Left ventricle myocardium inferior (tissue), 1 donor: ENCODE data around the gene BLVRB. TPM values are rescaled to one million over a fixed set of nuclear protein-coding genes. Genes with fewer than 3 reads are reported as not detected.

ENCODE experiments used
- DNase-seq: peaks from one replicate; pipeline ENCODE4 v3.0.0-alpha.2; 2020
- H3K27ac ChIP-seq: fragments of 200-600 bp; replicated peaks from 2 replicates; pipeline ENCODE4 v1.8.0; 2021
- H3K27me3 ChIP-seq: fragments of 200-600 bp; 2 replicates; pipeline ENCODE4 v1.8.0; 2021; ENCODE audit warnings: low read depth
- H3K36me3 ChIP-seq: fragments of 200-600 bp; 2 replicates; pipeline ENCODE4 v1.8.0; 2021
- H3K4me1 ChIP-seq: fragments of 200-600 bp; 2 replicates; pipeline ENCODE4 v1.8.0; 2021
- H3K4me3 ChIP-seq: fragments of 200-600 bp; 2 replicates; pipeline ENCODE4 v1.8.0; 2021; ENCODE audit warnings: mild to moderate bottlenecking, moderate library complexity
- H3K9me3 ChIP-seq: fragments of 200-600 bp; replicated peaks from 2 replicates; pipeline ENCODE4 v1.8.0; 2021
- CTCF ChIP-seq: fragments of 200-600 bp; IDR thresholded peaks from 2 replicates; pipeline ENCODE4 v1.8.0; 2021; ENCODE audit warnings: antibody characterized with exemption, mild to moderate bottlenecking, borderline replicate concordance
- intact Hi-C: fragments of 100-400 bp; cut with micrococcal nuclease; formaldehyde crosslinking; loops from one replicate; pipeline ENCODE4 v1.11.0; 2022
- total RNA-seq: library from RNA; stranded (reverse); fragmentation: NEBNext Ultra II Directional; extraction: Animal tissue kit (Norgen Biotek cat#: 25700); gene quantifications from one replicate; pipeline ENCODE4 v1.2.1, GENCODE V29; 2021
- donor health status: DM: no; HTN: yes; CAD: no; lungs with severe emphysema.

Gene BLVRB
- total RNA-seq, 1 donor from 2014 or later: 91.3 TPM

GRCh38 chr19:40421993-40422747, 43.4 kb downstream of the BLVRB start:
- Histone ChIP-seq H3K27ac (peak overlapping the region; percentile 99), H3K27me3 (no peaks in the 10 kb centered on the region), H3K9me3 (no peaks in the 10 kb centered on the region), H3K4me3 (peak overlapping the region; percentile 72), H3K4me1 (peaks cover 72% of the 10 kb centered on the region), H3K36me3 (peaks cover 13% of the 10 kb centered on the region)
- DNase-seq: no peak
- TF ChIP-seq CTCF: no peak
- intact Hi-C loops: no loop called here

- Histone ChIP-seq H3K9me3 (no peaks in the 10 kb centered on the region), H3K27me3 (no peaks in the 10 kb centered on the region), H3K27ac (peak overlapping the region; percentile 99), H3K36me3 (peaks cover 13% of the 10 kb centered on the region), H3K4me1 (peaks cover 74% of the 10 kb centered on the region), H3K4me3 (peak overlapping the region; percentile 72)
- intact Hi-C loops: no loop called here
- DNase-seq: peak; percentile 95
- peak; percentile 91 for TF ChIP-seq CTCF
These were observed 44.5 kb downstream of the BLVRB start for GRCh38 chr19:40420766-40421765.

GRCh38 chr19:40420451-40420765, 45.1 kb downstream of the BLVRB start:
- Histone ChIP-seq H3K9me3 (no peaks in the 10 kb centered on the region), H3K36me3 (peaks cover 13% of the 10 kb centered on the region), H3K4me1 (peaks cover 77% of the 10 kb centered on the region), H3K27me3 (no peaks in the 10 kb centered on the region), H3K4me3 (peak overlapping the region; percentile 72), H3K27ac (peak overlapping the region; percentile 99)
- intact Hi-C loops: no loop called here
- TF ChIP-seq CTCF: no peak
- DNase-seq: no peak

GRCh38 chr19:40419780-40420179, 45.8 kb downstream of the BLVRB start:
- Histone ChIP-seq H3K4me1 (peaks cover 77% of the 10 kb centered on the region), H3K27ac (peak overlapping the region; percentile 99), H3K9me3 (no peaks in the 10 kb centered on the region), H3K4me3 (no peak overlapping the region), H3K27me3 (no peaks in the 10 kb centered on the region), H3K36me3 (peaks cover 13% of the 10 kb centered on the region)
- DNase-seq: no peak
- no peak for TF ChIP-seq CTCF
- intact Hi-C loops: no loop called here

- H3K9me3 ChIP-seq: no peaks in the 10 kb centered on the region
- TF ChIP-seq CTCF: no peak
- intact Hi-C loops: no loop called here
- H3K27me3 ChIP-seq: no peaks in the 10 kb centered on the region
- H3K4me1 ChIP-seq: peaks cover 77% of the 10 kb centered on the region
- H3K27ac ChIP-seq: peak overlapping the region; percentile 99
- H3K36me3 ChIP-seq: peaks cover 13% of the 10 kb centered on the region
- H3K4me3 ChIP-seq: no peak overlapping the region
- no peak for DNase-seq
These were observed 46.4 kb downstream of the BLVRB start for GRCh38 chr19:40419066-40419612.
